BJ (cell line): Measurements from ENCODE around the gene ATP6V1F. TPM values are rescaled to one million over a fixed set of nuclear protein-coding genes. Genes with fewer than 3 reads are reported as not detected.

Experiments used
- CTCF ChIA-PET: fragments of 350-600 bp; formaldehyde crosslinking; extraction: SDS; loops from one replicate; lab custom pipeline; 2021; ENCODE audit warnings: antibody characterized with exemption, inconsistent platforms; lab: Yijun Ruan, JAX
- POLR2A ChIA-PET: fragments of 300-600 bp; sonication (Branson Sonifier 250); formaldehyde crosslinking; extraction: SDS; loops from one replicate; lab custom pipeline; 2021; ENCODE audit warnings: antibody characterized with exemption; lab: Charles Lee
- DNase-seq: peaks from one replicate; pipeline ENCODE4 v3.0.0-alpha.2; 2011; ENCODE audit warnings: low read depth
- H3K27me3 ChIP-seq: 2 replicates; pipeline ENCODE4 v1.6.0; 2011; ENCODE audit warnings: low read length; ENCODE audit not compliant: control insufficient read depth, insufficient read depth
- H3K36me3 ChIP-seq: 2 replicates; pipeline ENCODE4 v1.5.1; 2011; ENCODE audit warnings: low read length; ENCODE audit not compliant: control insufficient read depth, insufficient read depth
- H3K4me3 ChIP-seq: 2 replicates; pipeline ENCODE4 v1.5.1; 2011; ENCODE audit warnings: low read depth, mild to moderate bottlenecking, control low read depth, low read length
- polyA plus RNA-seq: library from polyadenylated mRNA; depleted of rRNA; stranded (reverse); fragments of >200 nt; gene quantifications from 2 replicates; pipeline ENCODE4 v1.2.3, GENCODE V29; 2011
- TF ChIP-seq, protein P1 (sequence below): IDR thresholded peaks from 2 replicates; pipeline ENCODE4 v1.5.1; 2011; ENCODE audit warnings: low read depth, mild to moderate bottlenecking, control low read depth, inconsistent platforms, low read length, moderate library complexity; ENCODE audit not compliant: insufficient read depth

ATP6V1F gene
- polyA plus RNA-seq, 1 experiment, result 198 TPM

DNA sequence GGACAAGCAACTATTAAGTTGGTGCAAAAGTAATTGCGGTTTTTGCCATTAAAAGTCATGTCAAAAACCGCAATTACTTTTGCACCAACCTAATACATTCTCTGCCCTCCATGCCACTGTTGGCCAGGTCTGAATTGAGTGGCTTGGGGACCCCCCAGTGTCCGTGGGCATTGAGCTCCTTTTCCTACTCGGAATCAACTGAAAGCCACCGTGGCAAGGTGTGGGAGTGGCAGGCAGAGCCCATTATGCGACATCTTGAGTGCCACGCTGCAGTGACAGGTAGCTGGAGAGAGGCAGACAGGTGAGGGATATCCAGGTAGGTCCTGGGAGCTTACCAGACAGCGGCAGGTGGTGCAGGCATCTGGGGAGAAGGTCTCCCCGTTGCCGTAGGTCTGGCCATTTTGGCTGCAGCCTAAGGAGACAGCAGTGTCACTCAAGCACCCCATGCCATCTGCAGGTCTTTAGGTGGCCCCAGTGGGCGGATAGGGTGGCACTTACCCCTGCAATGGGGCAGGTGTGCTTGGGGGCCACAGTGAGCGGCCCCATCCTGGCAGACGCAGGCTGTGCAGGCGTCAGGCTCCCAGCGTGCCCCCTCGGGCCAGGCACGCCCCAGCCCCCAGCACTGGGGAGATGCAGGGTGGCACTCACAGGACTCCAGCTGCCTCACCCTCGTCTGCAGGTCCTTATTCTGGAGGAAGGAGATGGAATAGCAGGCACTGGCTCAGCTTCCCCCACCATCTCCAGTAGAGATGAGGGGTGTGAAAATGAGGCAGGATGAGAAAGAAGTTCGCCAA lies 44.3 kb downstream of the ATP6V1F start:
- Histone ChIP-seq H3K36me3 (no peaks in the 10 kb centered on the region), H3K27me3 (peaks cover 17% of the 10 kb centered on the region), H3K4me3 (no peak overlapping the region)
- ChIA-PET POLR2A (no interaction called here), CTCF (interaction anchor here (0.6 to 1.5 kb wide), 2 partner anchors 36 to 185 kb away, joined by 3 to 4 read pairs; no protein-coding TSS in a partner anchor)
- TF ChIP-seq, protein P1, sequence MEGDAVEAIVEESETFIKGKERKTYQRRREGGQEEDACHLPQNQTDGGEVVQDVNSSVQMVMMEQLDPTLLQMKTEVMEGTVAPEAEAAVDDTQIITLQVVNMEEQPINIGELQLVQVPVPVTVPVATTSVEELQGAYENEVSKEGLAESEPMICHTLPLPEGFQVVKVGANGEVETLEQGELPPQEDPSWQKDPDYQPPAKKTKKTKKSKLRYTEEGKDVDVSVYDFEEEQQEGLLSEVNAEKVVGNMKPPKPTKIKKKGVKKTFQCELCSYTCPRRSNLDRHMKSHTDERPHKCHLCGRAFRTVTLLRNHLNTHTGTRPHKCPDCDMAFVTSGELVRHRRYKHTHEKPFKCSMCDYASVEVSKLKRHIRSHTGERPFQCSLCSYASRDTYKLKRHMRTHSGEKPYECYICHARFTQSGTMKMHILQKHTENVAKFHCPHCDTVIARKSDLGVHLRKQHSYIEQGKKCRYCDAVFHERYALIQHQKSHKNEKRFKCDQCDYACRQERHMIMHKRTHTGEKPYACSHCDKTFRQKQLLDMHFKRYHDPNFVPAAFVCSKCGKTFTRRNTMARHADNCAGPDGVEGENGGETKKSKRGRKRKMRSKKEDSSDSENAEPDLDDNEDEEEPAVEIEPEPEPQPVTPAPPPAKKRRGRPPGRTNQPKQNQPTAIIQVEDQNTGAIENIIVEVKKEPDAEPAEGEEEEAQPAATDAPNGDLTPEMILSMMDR, result no peak
- DNase-seq, result no peak

- Histone ChIP-seq H3K27me3 (peaks cover 19% of the 10 kb centered on the region), H3K36me3 (no peaks in the 10 kb centered on the region), H3K4me3 (no peak overlapping the region; the same call in 1 of the 2 replicates)
- POLR2A ChIA-PET, result no interaction called here
- no peak for DNase-seq
- CTCF ChIA-PET, result interaction anchor here (1.9 kb wide), 1 partner anchor 183 kb away, joined by 11 read pairs; no protein-coding TSS in a partner anchor
- TF ChIP-seq, protein P1, result no peak
Observed at GRCh38 chr7:128908750-128909624, 46.3 kb downstream of the ATP6V1F start.

- TF ChIP-seq, protein P1, result no peak
- Histone ChIP-seq H3K4me3 (peak overlapping the region; percentile 39), H3K36me3 (no peaks in the 10 kb centered on the region), H3K27me3 (peaks cover 26% of the 10 kb centered on the region)
- ChIA-PET CTCF (interaction anchor here (1.0 to 1.9 kb wide), 3 partner anchors 10 to 182 kb away, joined by 4 to 11 read pairs (median 5); no protein-coding TSS in a partner anchor), POLR2A (no interaction called here)
- DNase-seq, result no peak
Observed at GRCh38 chr7:128909625-128910568, 47.2 kb downstream of the ATP6V1F start.

DNA sequence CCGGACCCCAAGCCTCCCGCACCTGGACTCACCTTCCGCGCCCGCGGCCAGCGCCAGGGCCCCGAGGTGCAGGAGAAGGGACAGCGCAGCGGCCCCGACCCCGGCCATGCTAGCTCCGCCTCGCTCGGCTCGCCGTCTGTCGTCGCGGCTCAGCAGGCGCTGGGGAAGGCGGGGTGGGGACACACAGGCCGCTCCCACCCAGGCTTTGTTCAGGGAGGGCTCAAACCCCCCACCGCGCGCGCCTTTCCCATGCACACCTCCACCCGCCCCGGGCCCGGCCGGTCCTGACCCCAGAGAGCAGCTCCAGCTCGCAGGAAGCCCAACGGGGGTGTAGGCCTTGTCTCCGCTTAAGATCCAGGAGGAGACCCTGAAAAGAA lies 47.9 kb downstream of the ATP6V1F start, which contains the start of gene KCP:
Gene KCP, minus strand, starts transcription at position 141 of the 377 bp plus-strand sequence. Its CDS starts 33 bp downstream, at position 108.
- Histone ChIP-seq H3K4me3 (peak within 1 kb of the TSS; percentile 39), H3K27me3 (peaks cover 28% of the 10 kb centered on the region), H3K36me3 (no peaks in the 10 kb centered on the region)
- ChIA-PET POLR2A (no interaction called here), CTCF (interaction anchor here (1.0 to 1.9 kb wide), 3 partner anchors 9 to 181 kb away, joined by 4 to 11 read pairs (median 5); no protein-coding TSS in a partner anchor)
- no peak for DNase-seq
- TF ChIP-seq, protein P1, result no peak
